HG02938 (cell line): ENCODE results near the gene JAKMIP3.

Experiments
- ATAC-seq: cut with Tn5 transposase; IDR thresholded peaks from one replicate; pipeline ENCODE4 v1.9.1; 2021; ENCODE audit warnings: mild to moderate bottlenecking, moderate library complexity; ENCODE audit not compliant: unreplicated experiment

Gene JAKMIP3

DNA sequence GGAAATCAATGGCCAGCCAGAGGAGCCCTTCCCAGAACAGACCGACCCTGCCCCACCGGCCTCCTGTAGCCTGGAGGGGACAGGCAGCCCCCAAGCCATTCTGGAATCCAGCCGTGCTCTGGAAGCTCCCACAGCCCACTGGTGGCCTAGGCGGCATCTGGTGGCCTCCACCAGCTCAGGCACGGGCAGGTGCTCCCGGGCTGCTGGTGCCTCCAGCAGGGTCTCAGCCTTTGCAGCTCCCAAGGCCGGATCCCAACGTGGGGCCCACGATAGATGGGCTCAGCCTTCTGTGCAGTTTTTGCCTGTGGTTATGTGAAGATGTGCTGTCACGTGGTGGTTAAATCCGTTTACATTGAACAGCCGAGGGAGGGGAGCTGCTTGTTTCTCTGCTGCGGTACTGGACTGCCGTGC lies 44.4 kb downstream of the JAKMIP3 start:
- ATAC-seq = no peak

DNA sequence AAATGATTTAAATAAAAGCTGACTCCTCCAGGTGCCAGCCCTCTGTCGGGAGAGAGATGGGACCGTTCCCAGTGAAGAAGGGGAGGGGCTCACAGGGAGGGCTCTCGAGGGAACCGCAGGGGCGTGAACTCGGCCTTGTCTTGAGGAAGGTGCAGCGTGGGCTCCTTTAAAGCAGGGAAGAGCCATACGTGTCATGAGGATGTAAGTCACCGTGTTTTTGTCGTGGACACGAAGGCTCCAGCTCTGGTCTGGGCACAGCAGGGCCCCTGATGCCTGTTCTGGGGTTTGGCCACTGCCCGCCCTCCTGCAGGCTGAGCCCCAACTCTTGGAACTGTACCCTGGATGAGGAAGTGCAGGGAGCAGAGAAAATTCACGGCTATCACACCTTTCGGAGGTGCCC lies 45.0 kb downstream of the JAKMIP3 start:
- no peak for ATAC-seq

DNA sequence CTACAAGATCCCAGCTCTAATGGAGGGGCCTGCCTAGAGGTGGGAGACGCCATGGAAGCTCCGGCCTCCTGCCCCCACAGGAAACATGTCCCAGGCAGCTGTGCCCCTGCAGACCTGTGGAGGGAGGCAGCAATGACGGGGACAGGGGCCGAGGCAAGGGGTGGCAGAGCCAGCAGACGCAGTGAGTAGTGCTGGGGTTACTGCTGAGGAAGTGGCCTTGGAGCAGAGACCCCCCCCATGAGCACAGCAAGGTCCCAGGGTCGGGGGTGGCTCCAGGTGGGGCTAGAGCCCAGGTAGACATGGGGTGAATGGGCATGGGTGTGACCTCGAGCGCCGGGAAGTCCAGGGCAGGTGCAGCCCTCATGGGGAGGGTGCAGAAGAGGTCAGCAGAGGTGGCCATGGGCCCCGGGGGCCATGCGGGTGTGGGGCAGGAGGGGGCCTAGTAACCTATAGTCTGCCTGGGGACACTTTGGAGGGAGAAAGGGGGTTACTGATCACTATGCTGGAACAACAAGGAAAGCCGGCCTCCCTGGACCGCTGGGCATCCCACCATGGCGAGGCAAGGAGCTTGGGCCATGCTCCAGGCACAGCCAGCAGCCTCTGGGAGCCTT lies 45.5 kb downstream of the JAKMIP3 start:
- no peak for ATAC-seq

DNA sequence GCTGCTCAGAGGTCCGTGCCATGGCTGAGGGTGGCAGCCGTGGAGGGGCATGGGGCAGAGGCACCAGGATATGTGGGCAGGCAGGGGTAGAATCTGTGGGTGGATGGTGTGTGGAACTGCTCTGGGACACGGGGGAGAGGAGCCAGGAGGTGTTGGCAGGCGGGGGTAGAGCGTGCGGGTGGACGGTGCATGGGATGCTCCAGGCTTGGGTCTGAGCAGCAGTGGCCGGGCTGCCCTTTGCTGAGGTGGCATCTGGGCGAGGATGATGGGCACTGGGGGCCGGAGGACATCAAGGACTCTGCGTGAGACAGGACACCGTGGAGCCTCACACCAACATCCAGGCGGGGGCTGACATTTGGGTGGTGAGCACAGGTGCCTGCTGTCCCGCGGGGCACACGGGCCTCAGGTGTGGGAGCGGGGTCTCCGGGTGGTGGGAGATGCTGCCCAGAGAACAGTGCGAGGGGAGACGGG lies 46.2 kb downstream of the JAKMIP3 start:
- ATAC-seq = no peak

DNA sequence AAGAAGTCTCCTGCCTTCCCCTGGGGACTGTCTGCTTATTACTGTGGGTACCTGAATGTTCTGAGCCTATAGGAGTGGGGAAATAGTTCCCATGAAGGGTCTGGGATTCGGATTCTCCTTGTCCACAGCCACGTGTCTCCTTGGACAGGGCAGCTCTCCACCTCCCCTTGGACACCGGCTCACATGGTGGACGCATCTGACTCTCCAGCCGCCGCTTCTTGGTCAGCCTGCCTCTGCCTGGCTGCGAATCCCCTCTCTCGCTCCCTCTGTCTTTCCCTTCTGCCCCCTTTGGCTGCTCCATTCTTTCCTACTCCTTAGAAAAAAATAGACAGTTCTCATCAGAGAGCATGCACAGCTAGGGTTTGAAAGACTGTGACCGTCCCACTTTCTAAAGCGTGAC lies 46.9 kb downstream of the JAKMIP3 start:
- no peak for ATAC-seq

DNA sequence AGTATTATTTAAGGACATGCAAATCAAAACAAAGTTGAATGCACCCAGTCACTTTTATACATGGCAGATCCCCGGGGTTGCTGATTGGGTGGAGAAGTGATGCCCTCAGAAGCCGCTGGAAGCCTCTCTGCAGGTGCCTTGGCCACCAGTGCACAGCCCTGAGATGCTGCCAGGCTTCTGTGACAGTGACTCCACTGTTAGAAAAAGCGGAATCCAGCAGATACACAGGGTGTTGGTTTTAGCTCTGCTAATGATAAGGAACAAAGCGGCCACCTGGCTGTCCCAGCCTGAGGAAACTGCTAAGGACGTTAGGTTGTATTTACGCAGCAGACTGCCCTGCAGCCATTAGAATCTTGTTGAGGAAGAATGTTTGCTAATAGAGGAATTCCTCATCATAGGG lies 47.5 kb downstream of the JAKMIP3 start:
- ATAC-seq = no peak

DNA sequence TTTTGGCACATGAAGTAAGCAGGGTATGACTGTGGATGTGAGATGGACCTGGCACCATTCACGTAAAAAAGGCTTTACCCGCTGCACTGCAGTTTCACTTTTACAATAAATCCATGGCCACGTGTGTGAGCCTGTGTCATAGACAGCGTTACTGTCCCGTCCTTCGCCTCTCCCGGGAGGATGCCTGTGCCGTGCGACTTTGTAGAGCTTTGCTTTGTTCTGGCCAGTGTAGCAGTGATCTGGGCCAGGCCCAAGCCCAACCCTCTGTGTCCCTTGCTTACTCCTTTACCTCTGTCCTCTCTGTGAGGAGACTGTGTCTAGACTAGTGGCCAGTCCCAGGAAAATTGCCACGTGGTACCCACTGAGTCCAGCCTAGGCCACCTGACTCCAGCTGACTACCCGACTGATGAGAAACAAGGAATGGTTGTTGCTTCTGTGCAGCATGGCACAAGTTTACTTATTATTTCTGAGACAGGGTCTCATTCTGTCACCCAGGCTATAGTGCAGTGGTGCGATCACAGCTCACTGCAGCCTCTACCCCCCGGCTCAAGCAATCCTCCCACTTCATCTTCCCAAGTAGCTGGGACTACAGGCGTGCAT lies 48.1 kb downstream of the JAKMIP3 start:
- ATAC-seq = no peak

DNA sequence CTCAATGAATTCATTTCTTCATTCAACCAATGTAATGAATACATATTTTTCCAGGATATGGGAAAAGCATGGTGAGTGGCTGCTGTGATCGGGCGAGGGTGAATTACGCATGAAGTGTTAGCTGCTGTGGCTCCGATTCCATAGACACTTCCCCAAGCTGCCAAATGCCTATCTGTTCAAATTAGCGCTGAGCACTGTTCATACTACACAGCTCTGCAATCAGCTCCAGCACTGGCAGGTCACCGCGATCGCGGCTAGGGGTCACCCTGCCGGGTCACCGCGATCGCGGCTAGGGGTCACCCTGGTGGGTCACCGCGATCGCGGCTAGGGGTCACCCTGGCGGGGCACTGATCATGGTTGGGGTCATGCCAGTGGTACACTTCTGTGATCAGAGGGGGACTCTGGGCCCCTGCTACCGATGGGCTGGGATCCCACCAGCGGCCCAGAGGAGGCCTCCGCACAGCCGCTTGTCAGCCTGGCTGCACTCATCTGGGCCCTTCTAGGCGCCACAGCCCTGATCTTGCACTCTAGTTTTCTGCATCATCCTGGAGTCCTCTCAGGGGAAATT lies 49.3 kb downstream of the JAKMIP3 start:
- no peak for ATAC-seq
